ENCODE results near the gene TRIB2.
"Not testable (repeated sequence)": the region's sequence is repeated elsewhere in the genome, so short reads cannot be mapped to it uniquely, and the experiment has no call there.

The TRIB2 gene

DNA sequence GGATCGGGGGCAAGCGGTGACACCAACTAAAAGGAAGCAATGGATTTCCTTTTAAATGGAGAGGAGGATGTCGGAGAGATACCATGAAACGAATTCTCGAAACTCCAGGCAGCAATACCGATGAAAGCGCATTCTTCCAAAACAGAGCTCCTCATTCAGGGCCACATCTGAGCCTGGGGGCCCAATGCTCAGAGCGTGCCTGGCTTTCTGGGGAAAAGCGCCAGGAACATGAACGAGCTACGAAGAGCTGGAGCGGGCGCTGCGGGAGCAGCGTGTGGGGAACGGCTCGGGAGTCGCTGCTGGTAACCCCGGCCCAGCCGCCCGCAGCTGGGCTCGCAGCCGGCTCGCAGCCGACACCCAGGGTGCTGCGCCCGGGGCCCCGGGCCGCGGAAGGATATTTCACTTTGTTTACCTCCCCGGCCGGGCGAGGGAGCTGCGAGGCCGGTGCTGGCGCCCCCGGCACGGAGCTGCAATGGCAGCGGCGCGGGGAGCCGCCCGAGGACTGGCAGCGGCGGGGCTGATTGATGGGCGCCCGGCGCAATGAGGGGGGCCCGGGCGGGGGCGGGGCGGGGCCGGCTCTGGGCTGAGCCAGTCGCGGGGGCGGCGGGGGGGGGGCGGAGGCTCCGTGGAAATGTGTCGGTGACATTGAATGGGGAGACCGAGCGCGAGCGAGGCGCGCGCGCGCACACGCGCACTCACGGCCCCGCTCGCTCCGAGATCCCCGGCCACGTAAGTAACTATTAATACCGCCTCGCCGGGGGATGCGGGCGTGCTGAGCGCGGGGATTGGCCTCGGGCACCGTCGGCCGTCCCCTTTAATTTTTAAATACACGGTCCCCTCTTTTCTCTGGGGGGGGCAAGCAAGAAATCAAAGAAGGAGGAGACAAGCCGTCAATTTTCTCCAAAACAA lies at the start of gene TRIB2:
TSS of gene TRIB2 (plus strand) at position 655 of the 909 bp plus-strand sequence. CDS start 1,372 bp downstream, outside the sequence.
- no peaks in the 10 kb centered on the region for H3K27me3 ChIP-seq (ENCODE audit: low read depth, low read length)
- H3K9me3 ChIP-seq (ENCODE audit: control insufficient read depth in 1 of 2, low read length in 2 of 2): no peaks in the 10 kb centered on the region
- H3K4me3 ChIP-seq (ENCODE audit: low read depth in 1 of 2, low read length in 2 of 2): peak within 1 kb of the TSS; percentile 87 to 93
- peak within 1 kb of the TSS; percentile 94 for H3K27ac ChIP-seq (ENCODE audit: low read length)
- peaks cover 4 to 9% of the 10 kb centered on the region in 2 donors for H3K4me1 ChIP-seq (ENCODE audit: control insufficient read depth in 1 of 2, insufficient read depth in 2 of 2, low read length in 2 of 2)
- H3K36me3 ChIP-seq (ENCODE audit: control insufficient read depth in 1 of 2, insufficient read depth in 2 of 2, low read length in 2 of 2): no peaks in the 10 kb centered on the region

DNA sequence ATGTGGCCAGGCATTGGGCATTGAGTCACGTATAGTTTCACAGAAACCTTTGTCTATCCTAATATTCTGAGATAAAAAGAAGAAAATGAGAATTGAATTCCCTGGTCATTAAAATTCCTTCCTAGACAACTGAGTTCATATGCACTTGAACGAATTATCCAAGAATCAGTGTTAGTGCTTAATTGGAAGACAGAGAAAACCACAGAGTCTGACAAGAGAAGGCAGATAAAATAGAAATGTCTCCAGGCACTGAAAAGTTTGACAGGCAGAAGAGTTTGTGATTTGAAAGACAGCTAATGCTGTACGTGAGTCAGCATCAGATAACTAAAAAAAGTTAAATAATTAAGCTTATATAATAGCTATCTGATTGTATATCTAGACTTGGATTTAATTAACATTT lies 47.7 kb upstream of the TRIB2 start:
- Histone ChIP-seq H3K27ac (ENCODE audit: low read length) (no peak overlapping the region), H3K27me3 (ENCODE audit: low read depth, low read length) (no peaks in the 10 kb centered on the region), H3K9me3 (ENCODE audit: control insufficient read depth in 1 of 2, low read length in 2 of 2) (peaks cover 0 to 19% of the 10 kb centered on the region in 2 donors), H3K4me1 (ENCODE audit: control insufficient read depth in 1 of 2, insufficient read depth in 2 of 2, low read length in 2 of 2) (no peaks in the 10 kb centered on the region), H3K4me3 (ENCODE audit: low read depth in 1 of 2, low read length in 2 of 2) (no peak overlapping the region), H3K36me3 (ENCODE audit: control insufficient read depth in 1 of 2, insufficient read depth in 2 of 2, low read length in 2 of 2) (no peaks in the 10 kb centered on the region)

DNA sequence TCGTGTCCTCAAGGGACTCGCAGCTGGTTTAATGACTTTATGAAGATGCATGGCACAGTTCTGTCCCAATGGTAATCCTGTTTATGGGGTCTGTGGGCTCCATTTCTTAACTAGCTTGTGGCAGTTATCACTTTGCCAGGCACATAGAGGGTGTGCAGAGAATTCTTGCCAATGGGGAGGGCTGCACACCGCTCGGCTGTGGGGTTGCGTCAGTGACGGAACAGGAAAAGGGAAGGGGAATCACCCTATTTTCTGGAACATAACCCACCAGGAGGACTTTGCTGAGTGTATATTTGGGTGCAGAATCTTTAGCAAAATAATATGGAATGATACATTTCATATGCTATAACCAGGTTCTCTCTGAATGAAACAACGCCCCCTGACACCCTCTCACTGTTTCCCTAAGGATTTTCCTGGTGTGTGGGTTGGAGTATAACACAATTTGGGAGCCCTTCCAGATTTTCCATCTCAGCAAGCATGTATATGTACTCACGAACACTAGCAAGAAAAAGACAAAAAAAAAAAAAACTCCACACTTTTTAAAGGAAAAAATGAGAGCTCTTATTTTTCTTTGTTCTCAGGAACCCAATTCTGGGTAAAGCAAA lies 43.9 kb upstream of the TRIB2 start:
- Histone ChIP-seq H3K4me1 (ENCODE audit: control insufficient read depth in 1 of 2, insufficient read depth in 2 of 2, low read length in 2 of 2) (no peaks in the 10 kb centered on the region), H3K9me3 (ENCODE audit: control insufficient read depth in 1 of 2, low read length in 2 of 2) (no peaks in the 10 kb centered on the region), H3K27ac (ENCODE audit: low read length) (no peak overlapping the region), H3K27me3 (ENCODE audit: low read depth, low read length) (no peaks in the 10 kb centered on the region), H3K4me3 (ENCODE audit: low read depth in 1 of 2, low read length in 2 of 2) (no peak overlapping the region), H3K36me3 (ENCODE audit: control insufficient read depth in 1 of 2, insufficient read depth in 2 of 2, low read length in 2 of 2) (no peaks in the 10 kb centered on the region)

DNA sequence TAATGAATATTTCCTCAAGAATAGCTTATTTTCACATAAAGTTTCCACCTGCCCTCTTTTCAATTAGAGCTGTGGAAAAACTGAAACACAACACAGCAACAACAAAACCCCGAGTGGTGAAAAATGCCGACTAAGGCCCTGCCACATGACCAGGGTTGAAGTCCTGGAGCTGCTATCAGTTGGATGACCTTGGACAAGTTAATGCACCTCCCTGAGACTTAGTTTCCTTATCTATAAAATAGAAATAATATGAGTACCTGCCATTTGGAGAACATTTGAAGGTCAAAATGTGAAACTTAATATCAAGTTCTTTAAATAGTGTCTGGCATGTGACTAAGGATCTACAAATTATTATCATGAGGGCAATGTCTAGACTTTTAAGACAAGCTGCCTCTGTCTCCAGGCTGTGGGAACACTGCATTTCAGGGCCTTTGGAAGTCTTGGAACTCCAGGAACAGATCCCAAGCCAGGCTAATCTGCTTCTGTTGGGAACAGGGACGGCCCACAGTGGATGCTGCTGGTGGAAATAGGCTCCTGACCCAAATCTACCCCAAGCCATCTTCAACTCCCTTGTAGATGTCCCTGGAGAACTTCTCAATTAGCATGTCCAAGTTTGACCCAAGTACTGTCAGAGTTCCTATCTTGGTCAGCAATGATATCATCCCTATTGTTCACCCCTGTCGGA lies 42.0 kb upstream of the TRIB2 start:
- Histone ChIP-seq H3K4me3 (ENCODE audit: low read depth in 1 of 2, low read length in 2 of 2) (no peak overlapping the region), H3K4me1 (ENCODE audit: control insufficient read depth in 1 of 2, insufficient read depth in 2 of 2, low read length in 2 of 2) (no peaks in the 10 kb centered on the region), H3K27ac (ENCODE audit: low read length) (no peak overlapping the region), H3K36me3 (ENCODE audit: control insufficient read depth in 1 of 2, insufficient read depth in 2 of 2, low read length in 2 of 2) (no peaks in the 10 kb centered on the region), H3K27me3 (ENCODE audit: low read depth, low read length) (no peaks in the 10 kb centered on the region), H3K9me3 (ENCODE audit: control insufficient read depth in 1 of 2, low read length in 2 of 2) (no peaks in the 10 kb centered on the region)

DNA sequence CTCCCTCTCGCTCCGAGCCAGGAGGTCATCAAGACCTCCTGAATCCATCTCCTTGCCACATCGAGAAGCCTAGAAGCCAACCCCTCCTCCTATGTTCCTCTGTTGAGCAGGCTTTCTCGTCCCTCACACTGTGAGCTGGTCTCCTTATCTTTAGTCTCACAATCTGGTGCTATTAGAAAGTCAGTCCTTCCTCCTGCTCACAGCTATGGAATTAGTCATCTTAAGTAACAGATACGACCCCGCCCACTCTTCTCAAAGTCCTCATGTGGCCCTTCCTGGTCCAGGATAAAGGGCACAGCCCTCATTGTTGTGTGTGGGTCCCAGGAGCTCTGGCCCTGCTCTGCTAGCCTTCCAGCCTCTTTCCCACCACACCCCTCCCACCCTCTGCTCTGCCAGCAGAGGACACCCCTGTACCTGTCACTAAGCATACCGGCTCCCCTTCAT lies 41.4 kb upstream of the TRIB2 start:
- H3K9me3 ChIP-seq (ENCODE audit: control insufficient read depth in 1 of 2, low read length in 2 of 2): no peaks in the 10 kb centered on the region
- peaks cover 0 to under 1% of the 10 kb centered on the region in 2 donors for H3K36me3 ChIP-seq (ENCODE audit: control insufficient read depth in 1 of 2, insufficient read depth in 2 of 2, low read length in 2 of 2)
- no peaks in the 10 kb centered on the region for H3K27me3 ChIP-seq (ENCODE audit: low read depth, low read length)
- H3K4me1 ChIP-seq (ENCODE audit: control insufficient read depth in 1 of 2, insufficient read depth in 2 of 2, low read length in 2 of 2): no peaks in the 10 kb centered on the region
- H3K27ac ChIP-seq (ENCODE audit: low read length): peak overlapping the region; percentile 53
- H3K4me3 ChIP-seq (ENCODE audit: low read depth in 1 of 2, low read length in 2 of 2): no peak overlapping the region

DNA sequence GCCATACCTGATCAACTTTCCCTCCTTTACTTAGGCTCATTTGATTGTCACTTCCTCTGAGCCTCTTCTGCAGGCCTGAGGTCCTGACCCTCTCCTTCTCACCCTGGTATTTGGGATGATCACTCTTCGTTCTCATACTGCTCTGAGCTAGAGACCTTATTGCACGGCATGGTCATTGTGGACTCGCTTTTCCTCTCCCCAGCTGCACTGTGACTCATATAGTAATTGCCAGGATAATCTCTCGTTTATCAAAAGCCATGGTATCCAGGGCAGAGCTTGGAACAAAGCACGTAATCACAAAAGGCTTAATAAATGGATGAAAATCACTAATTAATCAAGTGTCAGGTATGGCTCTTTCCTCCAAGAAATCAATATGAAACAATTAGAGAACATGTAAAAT lies 40.9 kb upstream of the TRIB2 start:
- Histone ChIP-seq H3K27ac (ENCODE audit: low read length) (peak overlapping the region; percentile 53), H3K9me3 (ENCODE audit: control insufficient read depth in 1 of 2, low read length in 2 of 2) (no peaks in the 10 kb centered on the region), H3K4me3 (ENCODE audit: low read depth in 1 of 2, low read length in 2 of 2) (no peak overlapping the region), H3K4me1 (ENCODE audit: control insufficient read depth in 1 of 2, insufficient read depth in 2 of 2, low read length in 2 of 2) (no peaks in the 10 kb centered on the region), H3K27me3 (ENCODE audit: low read depth, low read length) (no peaks in the 10 kb centered on the region), H3K36me3 (ENCODE audit: control insufficient read depth in 1 of 2, insufficient read depth in 2 of 2, low read length in 2 of 2) (peaks cover 0 to 5% of the 10 kb centered on the region in 2 donors)

DNA sequence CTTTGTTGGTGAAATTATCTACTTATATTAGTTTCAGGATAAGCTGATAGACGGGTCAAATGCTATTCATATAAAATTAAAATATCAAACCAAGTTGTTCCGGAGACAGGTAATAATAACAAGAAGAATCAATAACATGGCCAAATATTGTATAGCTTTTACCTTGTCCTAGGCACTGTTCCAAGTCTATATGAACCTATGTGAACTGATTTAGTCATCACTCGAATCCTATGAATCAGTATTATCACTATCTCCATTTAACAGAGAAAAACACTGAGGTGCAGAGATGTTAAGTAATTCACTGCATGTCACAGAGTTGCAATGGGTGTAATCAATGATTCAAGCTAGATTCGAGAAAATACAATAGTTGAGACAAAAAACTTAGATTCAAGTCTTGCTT lies 40.0 kb upstream of the TRIB2 start:
- Histone ChIP-seq H3K36me3 (ENCODE audit: control insufficient read depth in 1 of 2, insufficient read depth in 2 of 2, low read length in 2 of 2) (peaks cover 0 to 6% of the 10 kb centered on the region in 2 donors), H3K4me3 (ENCODE audit: low read depth in 1 of 2, low read length in 2 of 2) (no peak overlapping the region), H3K4me1 (ENCODE audit: control insufficient read depth in 1 of 2, insufficient read depth in 2 of 2, low read length in 2 of 2) (no peaks in the 10 kb centered on the region), H3K27me3 (ENCODE audit: low read depth, low read length) (no peaks in the 10 kb centered on the region), H3K27ac (ENCODE audit: low read length) (no peak overlapping the region), H3K9me3 (ENCODE audit: control insufficient read depth in 1 of 2, low read length in 2 of 2) (no peaks in the 10 kb centered on the region)

DNA sequence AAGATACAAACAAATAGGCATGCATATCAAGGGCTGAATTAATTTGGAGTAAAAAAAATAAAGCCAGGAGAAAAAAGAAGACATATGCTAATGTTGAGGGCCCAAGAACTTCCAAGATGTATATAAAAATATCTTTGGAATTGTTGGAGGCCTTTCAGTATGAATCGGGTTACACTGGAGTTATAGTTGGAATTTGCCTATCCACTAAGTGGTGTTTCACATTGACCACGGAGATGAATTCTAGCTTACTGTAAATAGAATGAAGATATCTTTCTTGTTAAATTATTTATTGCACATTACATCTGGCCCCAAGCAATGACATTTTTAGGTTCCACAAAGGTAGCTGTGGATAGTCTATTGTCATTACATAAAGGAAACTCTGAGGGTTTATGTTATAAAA lies 38.5 kb upstream of the TRIB2 start:
- Histone ChIP-seq H3K4me3 (ENCODE audit: low read depth in 1 of 2, low read length in 2 of 2) (no peak overlapping the region), H3K9me3 (ENCODE audit: control insufficient read depth in 1 of 2, low read length in 2 of 2) (no peaks in the 10 kb centered on the region), H3K27ac (ENCODE audit: low read length) (no peak overlapping the region), H3K27me3 (ENCODE audit: low read depth, low read length) (no peaks in the 10 kb centered on the region), H3K4me1 (ENCODE audit: control insufficient read depth in 1 of 2, insufficient read depth in 2 of 2, low read length in 2 of 2) (no peaks in the 10 kb centered on the region), H3K36me3 (ENCODE audit: control insufficient read depth in 1 of 2, insufficient read depth in 2 of 2, low read length in 2 of 2) (peaks cover 0 to 6% of the 10 kb centered on the region in 2 donors)

DNA sequence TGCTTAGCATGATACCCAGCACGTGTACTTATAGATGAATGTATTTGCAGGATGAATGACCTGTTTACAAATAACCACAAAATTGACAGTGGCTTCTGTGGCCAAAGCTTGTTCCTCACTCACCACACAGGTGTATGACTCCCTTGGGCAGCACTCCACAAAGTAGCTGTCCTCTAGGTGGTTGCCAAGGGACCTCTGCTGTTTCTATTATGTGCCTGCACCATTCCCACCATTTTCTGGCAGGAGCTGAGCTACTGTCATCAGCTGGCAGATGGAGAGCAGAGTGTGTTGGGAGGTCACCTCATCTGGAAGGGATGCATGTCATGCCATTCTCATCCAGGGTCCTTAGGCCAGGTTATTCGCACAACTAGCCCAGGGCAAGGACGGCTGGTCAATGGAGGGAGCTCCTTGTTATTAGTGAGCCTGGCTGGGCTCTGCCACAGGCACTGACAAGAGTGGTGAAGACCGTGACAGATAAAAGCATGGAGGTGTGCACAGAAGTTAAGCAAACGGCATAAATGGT lies 37.1 kb upstream of the TRIB2 start:
- no peaks in the 10 kb centered on the region for H3K27me3 ChIP-seq (ENCODE audit: low read depth, low read length)

DNA sequence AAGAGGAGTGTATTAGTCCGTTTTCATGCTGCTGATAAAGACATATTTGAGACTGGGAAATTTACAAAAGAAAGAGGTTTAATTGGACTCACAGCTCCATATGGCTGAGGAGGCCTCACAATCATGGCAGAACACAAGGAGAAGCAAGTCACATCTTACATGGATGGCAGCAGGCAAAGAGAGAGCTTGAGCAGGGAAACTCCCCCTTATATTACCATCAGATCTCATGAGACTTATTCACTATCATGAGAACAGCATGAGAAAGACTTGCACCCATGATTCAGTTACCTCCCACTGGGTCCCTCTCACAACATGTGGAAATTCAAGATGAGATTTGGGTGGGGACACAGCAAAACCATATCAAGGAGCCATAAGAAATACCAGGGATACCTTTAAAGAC lies 36.6 kb upstream of the TRIB2 start:
- H3K4me1 ChIP-seq (ENCODE audit: control insufficient read depth in 1 of 2, insufficient read depth in 2 of 2, low read length in 2 of 2): peaks cover 6 to 13% of the 10 kb centered on the region in 2 donors
- H3K4me3 ChIP-seq (ENCODE audit: low read depth in 1 of 2, low read length in 2 of 2); H3K36me3 ChIP-seq (ENCODE audit: control insufficient read depth in 1 of 2, insufficient read depth in 2 of 2, low read length in 2 of 2); H3K27me3 ChIP-seq (ENCODE audit: low read depth, low read length); H3K27ac ChIP-seq (ENCODE audit: low read length); H3K9me3 ChIP-seq (ENCODE audit: control insufficient read depth in 1 of 2, low read length in 2 of 2): not testable (repeated sequence)

More for the DNA sequence above, 37.1 kb upstream of the TRIB2 start:
- no peaks in the 10 kb centered on the region for H3K9me3 ChIP-seq (ENCODE audit: control insufficient read depth in 1 of 2, low read length in 2 of 2)
- no peak overlapping the region for H3K4me3 ChIP-seq (ENCODE audit: low read depth in 1 of 2, low read length in 2 of 2)
- peaks cover 0 to 6% of the 10 kb centered on the region in 2 donors for H3K36me3 ChIP-seq (ENCODE audit: control insufficient read depth in 1 of 2, insufficient read depth in 2 of 2, low read length in 2 of 2)
- H3K27ac ChIP-seq (ENCODE audit: low read length): no peak overlapping the region
- peaks cover 6 to 9% of the 10 kb centered on the region in 2 donors for H3K4me1 ChIP-seq (ENCODE audit: control insufficient read depth in 1 of 2, insufficient read depth in 2 of 2, low read length in 2 of 2)

DNA sequence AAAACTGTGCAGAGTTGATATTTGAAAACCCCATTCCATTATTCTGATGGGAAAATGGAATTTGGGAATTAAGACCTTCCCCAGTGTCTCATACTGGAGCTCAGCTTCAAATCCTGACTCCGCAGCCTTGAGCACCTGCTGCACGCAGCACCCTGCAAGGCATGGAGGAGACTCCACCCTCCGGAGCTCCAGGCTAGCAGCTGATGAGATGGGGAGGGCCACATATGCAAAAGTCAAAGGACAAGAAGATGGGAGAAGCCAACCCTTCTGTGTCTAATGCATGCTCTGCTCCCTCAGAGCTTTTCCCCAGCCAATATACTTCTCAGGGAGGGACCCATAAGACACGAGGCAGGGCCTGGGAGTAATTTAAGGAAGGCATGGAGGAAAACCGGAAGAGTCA lies 34.7 kb upstream of the TRIB2 start:
- Histone ChIP-seq H3K27me3 (ENCODE audit: low read depth, low read length) (no peaks in the 10 kb centered on the region), H3K4me1 (ENCODE audit: control insufficient read depth in 1 of 2, insufficient read depth in 2 of 2, low read length in 2 of 2) (peaks cover 6 to 18% of the 10 kb centered on the region in 2 donors), H3K4me3 (ENCODE audit: low read depth in 1 of 2, low read length in 2 of 2) (no peak overlapping the region), H3K27ac (ENCODE audit: low read length) (no peak overlapping the region), H3K9me3 (ENCODE audit: control insufficient read depth in 1 of 2, low read length in 2 of 2) (no peaks in the 10 kb centered on the region), H3K36me3 (ENCODE audit: control insufficient read depth in 1 of 2, insufficient read depth in 2 of 2, low read length in 2 of 2) (peaks cover 0 to 6% of the 10 kb centered on the region in 2 donors)

Data from muscle layer of duodenum (tissue), 2 donors.